ENCODE results near the gene OTUB1. TPM values are rescaled to one million over a fixed set of nuclear protein-coding genes. Genes with fewer than 3 reads are reported as not detected.
"Not testable (repeated sequence)": the region's sequence is repeated elsewhere in the genome, so short reads cannot be mapped to it uniquely, and the experiment has no call there.

Gene OTUB1
- total RNA-seq, 1 donor from 2014 or later = 78.9 TPM

- not testable (repeated sequence) for ATAC-seq
Observed at GRCh38 chr11:64047373-64047772, 61.1 kb downstream of the OTUB1 start.

Other genes with a start within 250 kb of the OTUB1 start
- 2.9 TPM for gene ZFTA, start 217.7 kb upstream of the OTUB1 start, total RNA-seq
- gene SPINDOC, start 173.0 kb upstream of the OTUB1 start, total RNA-seq = 4.4 TPM
- gene MARK2, start 147.3 kb upstream of the OTUB1 start, total RNA-seq = 70.6 TPM
- 0.16 TPM for gene RCOR2, start 69.3 kb upstream of the OTUB1 start, total RNA-seq
- 10.8 TPM for gene NAA40, start 47.4 kb upstream of the OTUB1 start, total RNA-seq
- gene COX8A, start 11.8 kb upstream of the OTUB1 start, total RNA-seq = 461 TPM
- not detected for gene FLRT1, start 49.5 kb downstream of the OTUB1 start, total RNA-seq
- gene MACROD1, start 179.7 kb downstream of the OTUB1 start, total RNA-seq = 22.9 TPM
- 74.2 TPM for gene STIP1, start 199.7 kb downstream of the OTUB1 start, total RNA-seq
- gene FERMT3, start 220.3 kb downstream of the OTUB1 start, total RNA-seq = 2.4 TPM
- gene TRPT1, start 239.7 kb downstream of the OTUB1 start, total RNA-seq = 25.1 TPM
- 59.9 TPM for gene NUDT22, start 239.8 kb downstream of the OTUB1 start, total RNA-seq
- gene DNAJC4, start 244.1 kb downstream of the OTUB1 start, total RNA-seq = 16.7 TPM
- gene VEGFB, start 248.1 kb downstream of the OTUB1 start, total RNA-seq = 45.2 TPM

Data from esophagus mucosa (tissue), 1 donor.